A549 (cell line): ENCODE measurements around the gene SLC13A4. TPM values are rescaled to one million over a fixed set of nuclear protein-coding genes. Genes with fewer than 3 reads are reported as not detected.
"Not testable (repeated sequence)": the region's sequence is repeated elsewhere in the genome, so short reads cannot be mapped to it uniquely, and the experiment has no call there.

Experiments used
- ATAC-seq, 2 experiments: fragments of 200-7000 bp in 1 of 2; fragments of >200 bp in 1 of 2; cut with Nextera tagmentation in 1 of 2; cut with Tn5 transposase in 1 of 2; 3 replicates each; pipeline versions ENCODE4 v1.8.0 to v1.9.1; 2018 to 2020; ENCODE audit warnings: mild to moderate bottlenecking in 1 of 2, moderate library complexity in 1 of 2
- CTCF ChIA-PET: fragments of 300-600 bp; sonication (Branson Sonifier 250); formaldehyde crosslinking; extraction: SDS; loops from one replicate; lab custom pipeline; 2021; ENCODE audit warnings: antibody characterized with exemption, inconsistent platforms; lab: Yijun Ruan, JAX
- POLR2A ChIA-PET: fragments of 350-600 bp; formaldehyde crosslinking; extraction: SDS; loops from one replicate; lab custom pipeline; 2021; ENCODE audit warnings: antibody characterized with exemption, inconsistent platforms; lab: Yijun Ruan, JAX
- DNase-seq, 2 experiments: peaks; one replicate each; pipeline versions ENCODE4 v3.0.0 to v3.0.0-alpha.2; 2011 to 2016; ENCODE audit warnings: low read depth in 1 of 2, low spot score in 1 of 2
- FAIRE-seq: peaks from 2 replicates; lab custom pipeline; 2011; peaks lifted over from hg19 to GRCh38; lab: Jason Lieb, UNC
- H3K27ac ChIP-seq, 2 experiments: fragments of >200 bp; sonication (Bioruptor Twin); formaldehyde crosslinking; 3 replicates each; pipeline ENCODE4 v1.5.1; 2016 to 2017
- H3K4me1 ChIP-seq: fragments of >200 bp; sonication (Bioruptor Twin); formaldehyde crosslinking; 3 replicates; pipeline ENCODE4 v1.6.1; 2016
- H3K4me2 ChIP-seq: fragments of >200 bp; sonication (Bioruptor Twin); formaldehyde crosslinking; 3 replicates; pipeline ENCODE4 v1.6.1; 2016
- H3K4me3 ChIP-seq: fragments of >200 bp; sonication (Bioruptor Twin); formaldehyde crosslinking; 3 replicates; pipeline ENCODE4 v1.5.1; 2016
- H3K9me3 ChIP-seq: fragments of >200 bp; sonication (Bioruptor Twin); formaldehyde crosslinking; 3 replicates; pipeline ENCODE4 v1.6.1; 2016
- CTCF ChIP-seq: fragments of >200 bp; sonication (Bioruptor Twin); formaldehyde crosslinking; IDR thresholded peaks from 3 replicates; pipeline ENCODE4 v1.5.1; 2016
- GATA3 ChIP-seq: IDR thresholded peaks from 2 replicates; pipeline ENCODE4 v1.6.1; 2012; ENCODE audit warnings: borderline replicate concordance
- HEYL ChIP-seq: fragments of 250-450 bp; sonication (Bioruptor Pico); IDR thresholded peaks from 2 replicates; pipeline ENCODE4 v1.8.0; 2021; ENCODE audit warnings: mild to moderate bottlenecking, moderate library complexity
- HOXB5 ChIP-seq: fragments of 250-450 bp; sonication (Bioruptor Pico); IDR thresholded peaks from 2 replicates; pipeline ENCODE4 v1.5.0; 2020; ENCODE audit warnings: mild to moderate bottlenecking, moderate library complexity
- JUN ChIP-seq, 2 experiments: fragments of >200 bp; sonication (Bioruptor Twin); formaldehyde crosslinking; IDR thresholded peaks; 2 replicates in 1 of 2; 3 replicates in 1 of 2; pipeline ENCODE4 v1.6.1; 2016 to 2017
- JUNB ChIP-seq: fragments of >200 bp; sonication (Bioruptor Twin); formaldehyde crosslinking; IDR thresholded peaks from 2 replicates; pipeline ENCODE4 v1.6.1; 2016
- MAFK ChIP-seq: fragments of 450-650 bp; IDR thresholded peaks from 2 replicates; pipeline ENCODE4 v1.6.1; 2014; ENCODE audit not compliant: partially characterized antibody
- MAZ ChIP-seq: fragments of 150-350 bp; IDR thresholded peaks from 2 replicates; pipeline ENCODE4 v1.6.1; 2014; ENCODE audit warnings: antibody characterized with exemption, low read depth, low read length, borderline replicate concordance
- MYC ChIP-seq: IDR thresholded peaks from 2 replicates; pipeline ENCODE4 v1.6.1; 2012; ENCODE audit warnings: mild to moderate bottlenecking, inconsistent platforms, low read length, improper control_type of control experiment, borderline replicate concordance
- NR3C1 ChIP-seq: fragments of >200 bp; sonication (Bioruptor Twin); formaldehyde crosslinking; IDR thresholded peaks from 3 replicates; pipeline ENCODE4 v1.6.1; 2017
- POLR2A ChIP-seq: IDR thresholded peaks from 2 replicates; pipeline ENCODE4 v1.6.1; 2012; ENCODE audit warnings: mild to moderate bottlenecking, low read length
- POLR2AphosphoS2 ChIP-seq: conservative IDR thresholded peaks from 2 replicates; pipeline ENCODE4 v1.6.1; 2012; ENCODE audit warnings: low read length, improper control_type of control experiment, inconsistent platforms
- RARB ChIP-seq: fragments of 250-450 bp; sonication (Bioruptor Pico); IDR thresholded peaks from 2 replicates; pipeline ENCODE4 v1.8.0; 2021; ENCODE audit warnings: mild to moderate bottlenecking, moderate library complexity
- REST ChIP-seq: fragments of 200-600 bp; sonication (generic); IDR thresholded peaks from 2 replicates; pipeline ENCODE4 v1.6.1; 2016; ENCODE audit warnings: antibody characterized with exemption, mild to moderate bottlenecking, moderate library complexity
- USF2 ChIP-seq: fragments of 450-650 bp; IDR thresholded peaks from 2 replicates; pipeline ENCODE4 v1.6.1; 2014; ENCODE audit warnings: antibody characterized with exemption
- ZFP36 ChIP-seq: fragments of 450-650 bp; IDR thresholded peaks from 2 replicates; pipeline ENCODE4 v1.6.1; 2014; ENCODE audit warnings: borderline replicate concordance; ENCODE audit not compliant: partially characterized antibody
- ZNF302 ChIP-seq: fragments of 250-450 bp; sonication (Bioruptor Pico); IDR thresholded peaks from 2 replicates; pipeline ENCODE4 v1.9.0; 2021; ENCODE audit warnings: inconsistent platforms, mild to moderate bottlenecking, moderate library complexity
- WGBS: methylation state at CpG from one replicate; pipeline ENCODE4 v1.1.6; 2017; ENCODE audit errors: missing lambda C conversion rate; 5-methylcytosine and 5-hydroxymethylcytosine counted together
- polyA minus RNA-seq: library from RNA; depleted of rRNA, polyadenylated mRNA; stranded (reverse); fragments of >200 nt; gene quantifications from 2 replicates; pipeline ENCODE4 v1.2.3, GENCODE V29; 2011; rRNA and poly(A)+ RNA removed
- polyA plus RNA-seq, 4 experiments: library from polyadenylated mRNA; depleted of rRNA in 3 of 4; stranded (reverse); fragments of >200 nt; fragmentation: RNase III in 1 of 4; extraction: RNeasy Plus Mini Kit Qiagen cat#74134 plus additional on column Dnase treatment in 1 of 4; gene quantifications; 2 replicates in 3 of 4; 3 replicates in 1 of 4; pipeline ENCODE4 v1.2.3, GENCODE V29; 2011 to 2017
- TF ChIP-seq, protein P1 (sequence below): IDR thresholded peaks from 2 replicates; pipeline ENCODE4 v1.6.1; 2012

SLC13A4 gene
- polyA plus RNA-seq (2011; rRNA removed) (not detected in 2 replicates), polyA plus RNA-seq (2017; fragmentation: RNase III; extraction: RNeasy Plus Mini Kit Qiagen cat#74134 plus additional on column Dnase treatment) (not detected in 3 replicates), polyA minus RNA-seq (not detected in 2 replicates)
- polyA plus RNA-seq (2012; cell fraction: cytosol; rRNA removed), result not detected in 2 replicates
- not detected in 2 replicates for polyA plus RNA-seq (2012; cell fraction: nucleus; rRNA removed)

DNA sequence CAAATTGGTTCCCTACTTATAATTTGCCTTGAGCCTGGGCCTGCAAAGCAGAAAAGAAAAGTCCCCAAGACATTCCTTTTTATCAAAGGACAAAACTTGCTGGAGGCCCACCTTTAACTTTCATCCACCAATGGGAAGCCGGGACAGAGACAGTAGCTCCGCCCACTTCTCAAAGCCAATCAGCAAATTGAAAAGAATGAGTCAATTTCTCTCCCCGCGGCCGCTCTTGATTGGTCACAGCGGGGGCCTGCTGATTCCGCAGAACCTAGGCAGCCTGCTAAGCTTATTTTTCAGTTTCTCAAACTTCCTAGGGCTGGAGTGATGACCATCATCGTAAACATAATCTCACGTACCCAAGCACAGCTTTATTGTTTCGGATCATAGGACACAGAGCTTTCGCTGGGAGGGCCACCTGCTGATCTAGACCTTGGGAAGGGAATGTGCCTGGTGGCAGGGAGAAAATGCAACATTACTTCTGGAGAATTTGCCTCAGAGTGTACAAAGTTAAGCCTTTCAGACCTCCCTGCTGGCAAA is at the start of gene SLC13A4:
Gene SLC13A4, minus strand, starts transcription at position 51 of the 534 bp plus-strand sequence. CDS start 690 bp downstream, outside the sequence.
- H3K27ac ChIP-seq, result no peak within 1 kb of the TSS
- no peaks in the 10 kb centered on the region for H3K9me3 ChIP-seq
- TF ChIP-seq POLR2AphosphoS2 (no peak), POLR2A (no peak), MAZ (no peak), HOXB5 (CRISPR knock-in tag) (no peak), REST (no peak), MYC (no peak), CTCF (no peak), JUN (IDR thresholded peaks at IDR 0.05) (no peak), HEYL (CRISPR knock-in tag) (no peak), JUNB (no peak), USF2 (no peak), NR3C1 (no peak), RARB (CRISPR knock-in tag) (no peak), ZNF302 (CRISPR knock-in tag) (no peak), ZFP36 (no peak), GATA3 (no peak), MAFK (no peak)
- TF ChIP-seq, protein P1, sequence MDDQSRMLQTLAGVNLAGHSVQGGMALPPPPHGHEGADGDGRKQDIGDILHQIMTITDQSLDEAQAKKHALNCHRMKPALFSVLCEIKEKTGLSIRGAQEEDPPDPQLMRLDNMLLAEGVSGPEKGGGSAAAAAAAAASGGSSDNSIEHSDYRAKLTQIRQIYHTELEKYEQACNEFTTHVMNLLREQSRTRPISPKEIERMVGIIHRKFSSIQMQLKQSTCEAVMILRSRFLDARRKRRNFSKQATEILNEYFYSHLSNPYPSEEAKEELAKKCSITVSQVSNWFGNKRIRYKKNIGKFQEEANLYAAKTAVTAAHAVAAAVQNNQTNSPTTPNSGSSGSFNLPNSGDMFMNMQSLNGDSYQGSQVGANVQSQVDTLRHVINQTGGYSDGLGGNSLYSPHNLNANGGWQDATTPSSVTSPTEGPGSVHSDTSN, result no peak
- no peaks in the 10 kb centered on the region for H3K4me1 ChIP-seq
- DNase-seq (no peak), ATAC-seq (no peak), FAIRE-seq (no peak)
- H3K4me2 ChIP-seq, result no peak within 1 kb of the TSS
- no peak within 1 kb of the TSS for H3K4me3 ChIP-seq
- ChIA-PET CTCF (interaction anchor here (0.6 to 1.2 kb wide), 4 partner anchors 10 to 789 kb away, joined by 3 to 5 read pairs (median 4); no protein-coding TSS in a partner anchor), POLR2A (no interaction called here)
- WGBS, result 70% methylated on average over 11 of the region's 11 CpGs

- H3K27ac ChIP-seq, POLR2A ChIA-PET, H3K4me2 ChIP-seq, H3K4me3 ChIP-seq, DNase-seq, FAIRE-seq, ATAC-seq: not testable (repeated sequence)
- WGBS, result 78% methylated on average over 8 of the region's 8 CpGs
- CTCF ChIA-PET, result interaction anchor here (1.0 kb wide), 1 partner anchor 10 kb away, joined by 3 read pairs; no protein-coding TSS in a partner anchor
- Histone ChIP-seq H3K4me1 (peaks cover 20% of the 10 kb centered on the region), H3K9me3 (peaks cover 19% of the 10 kb centered on the region)
These were observed 47.9 kb upstream of the SLC13A4 start for GRCh38 chr7:135775915-135776314.
